Upper lobe of left lung (tissue), 6 donors: ENCODE data around the gene S100A10. TPM values are rescaled to one million over a fixed set of nuclear protein-coding genes. Genes with fewer than 3 reads are reported as not detected.
A peak's percentile ranks its signal among the peaks of the same experiment; 100 is the strongest.

Experiments
- ATAC-seq, 2 donors: fragments of 200-7000 bp; cut with Tn5 transposase; one replicate each; pipeline ENCODE4 v1.9.1; 2022; ENCODE audit warnings: mild to moderate bottlenecking in 2 of 2, moderate library complexity in 2 of 2; ENCODE audit not compliant: low FRiP score in 2 of 2
- DNase-seq, 2 donors: peaks; one replicate each; pipeline ENCODE4 v3.0.0-alpha.2; 2019 to 2020
- H3K27ac ChIP-seq, 4 donors: fragments of 200-600 bp; sonication (generic); one replicate each; pipeline ENCODE4 v1.5.1; 2016 to 2019
- H3K27me3 ChIP-seq, 4 donors: fragments of 200-600 bp; sonication (generic); one replicate each; pipeline ENCODE4 v1.5.1; 2017 to 2019
- H3K36me3 ChIP-seq, 4 donors: fragments of 200-600 bp; sonication (generic); one replicate each; pipeline ENCODE4 v1.5.1; 2016 to 2019
- H3K4me1 ChIP-seq, 4 donors: fragments of 200-600 bp; sonication (generic); one replicate each; pipeline ENCODE4 v1.5.1; 2018 to 2019
- H3K4me3 ChIP-seq, 4 donors: fragments of 200-600 bp; sonication (generic); one replicate each; pipeline ENCODE4 v1.5.1; 2017 to 2019; ENCODE audit warnings: mild to moderate bottlenecking in 2 of 4, moderate library complexity in 1 of 4
- H3K9me3 ChIP-seq, 4 donors: fragments of 200-600 bp; sonication (generic); one replicate each; pipeline ENCODE4 v1.5.1; 2018 to 2019
- EP300 ChIP-seq, 4 donors: sonication (generic); formaldehyde crosslinking; IDR thresholded peaks; one replicate each; pipeline ENCODE4 v1.5.1; 2017; ENCODE audit warnings: antibody characterized with exemption in 4 of 4, control low read depth in 2 of 4
- POLR2A ChIP-seq, 4 donors: fragments of 450-650 bp; IDR thresholded peaks; one replicate each; pipeline ENCODE4 v1.5.1; 2016 to 2017; ENCODE audit warnings: antibody characterized with exemption in 4 of 4, mild to moderate bottlenecking in 2 of 4
- POLR2AphosphoS5 ChIP-seq, 2 donors: sonication (generic); formaldehyde crosslinking; IDR thresholded peaks; one replicate each; pipeline ENCODE4 v1.5.1; 2017; ENCODE audit warnings: antibody characterized with exemption in 2 of 2
- WGBS, 2 donors: methylation state at CpG; one replicate each; pipeline ENCODE4 v1.1.5; 2017 to 2018; 5-methylcytosine and 5-hydroxymethylcytosine counted together
- total RNA-seq, 6 donors: library from RNA; depleted of rRNA in 4 of 6; stranded (reverse); fragments of >200 nt in 4 of 6; gene quantifications; one replicate each; pipeline versions ENCODE4 v1.1.0 to v1.2.1, GENCODE V29; 2016 to 2021
- TF ChIP-seq, protein P1 (sequence below), 6 experiments: fragments of 450-650 bp in 4 of 6; fragments of 200-600 bp in 2 of 6; sonication (generic) in 2 of 6; IDR thresholded peaks; one replicate each; pipeline ENCODE4 v1.5.1; 2016 to 2019; ENCODE audit warnings: antibody characterized with exemption in 6 of 6
- donor health status: DM: no; HTN: no; CAD: no; lungs with moderate emphysema.
- donor health status: DM: no; HTN: yes; CAD: no; lungs with severe emphysema.

Gene S100A10
- total RNA-seq, 6 donors from 2014 or later: 79.6 to 785 (median 432) TPM

DNA sequence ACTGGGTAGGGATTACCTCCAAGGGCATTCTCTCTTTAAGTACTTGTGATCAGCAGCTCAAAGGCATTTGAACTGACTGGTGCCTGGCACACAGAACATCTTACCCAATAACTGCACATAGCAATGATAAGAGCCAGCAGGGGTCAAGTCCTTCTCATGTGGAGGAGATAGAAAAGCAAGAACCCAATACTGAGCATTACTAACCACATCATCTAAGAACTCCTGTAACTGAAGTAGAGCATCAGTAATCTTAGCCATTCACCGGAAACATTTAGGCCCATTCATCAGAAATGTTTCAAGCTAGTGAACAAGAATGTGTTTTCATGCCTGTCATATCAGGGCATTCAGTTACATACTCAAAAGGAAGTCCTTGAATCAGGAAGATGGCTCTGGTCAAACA is 50.8 kb downstream of the S100A10 start:
- Histone ChIP-seq H3K9me3 (no peaks in the 10 kb centered on the region), H3K27ac (no peak overlapping the region), H3K4me1 (peaks cover 29 to 46% (median 40%) of the 10 kb centered on the region in 4 donors), H3K36me3 (no peaks in the 10 kb centered on the region), H3K27me3 (no peaks in the 10 kb centered on the region), H3K4me3 (no peak overlapping the region)
- WGBS, 2 donors: 63 to 83% methylated on average over 1 of the region's 1 CpG
- no peak for TF ChIP-seq EP300 (IDR thresholded peaks at IDR 0.05)
- TF ChIP-seq POLR2AphosphoS5 (IDR thresholded peaks at IDR 0.05): peak in 1 of 2 donors; percentile 21
- no peak for DNase-seq
- ATAC-seq: no peak

DNA sequence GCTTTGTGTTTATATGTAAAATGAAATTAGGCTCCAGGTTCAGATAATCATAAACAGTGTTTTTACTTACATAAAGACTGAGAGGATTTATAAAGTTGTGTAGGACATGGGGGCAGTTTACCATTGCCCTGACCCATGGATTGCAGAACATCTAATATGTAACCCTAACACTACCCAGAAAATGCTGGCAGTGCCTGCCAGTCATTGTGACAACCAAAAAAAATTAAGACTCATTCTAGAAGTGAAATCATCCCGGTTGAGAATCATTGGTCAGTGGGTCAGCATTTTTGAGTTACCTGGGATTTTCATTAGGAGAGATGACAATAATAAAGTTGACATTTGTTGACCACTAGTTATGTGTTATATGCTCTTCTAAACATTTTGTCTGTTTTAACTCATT is 53.1 kb downstream of the S100A10 start:
- Histone ChIP-seq H3K9me3 (no peaks in the 10 kb centered on the region), H3K36me3 (no peaks in the 10 kb centered on the region), H3K4me1 (peaks cover 17 to 33% (median 25%) of the 10 kb centered on the region in 4 donors), H3K4me3 (no peak overlapping the region), H3K27me3 (no peaks in the 10 kb centered on the region), H3K27ac (peak overlapping the region in 1 of 4 donors; percentile 39)
- 54 to 57% methylated on average over 1 of the region's 1 CpG for WGBS, 2 donors
- DNase-seq: no peak
- TF ChIP-seq, protein P1, sequence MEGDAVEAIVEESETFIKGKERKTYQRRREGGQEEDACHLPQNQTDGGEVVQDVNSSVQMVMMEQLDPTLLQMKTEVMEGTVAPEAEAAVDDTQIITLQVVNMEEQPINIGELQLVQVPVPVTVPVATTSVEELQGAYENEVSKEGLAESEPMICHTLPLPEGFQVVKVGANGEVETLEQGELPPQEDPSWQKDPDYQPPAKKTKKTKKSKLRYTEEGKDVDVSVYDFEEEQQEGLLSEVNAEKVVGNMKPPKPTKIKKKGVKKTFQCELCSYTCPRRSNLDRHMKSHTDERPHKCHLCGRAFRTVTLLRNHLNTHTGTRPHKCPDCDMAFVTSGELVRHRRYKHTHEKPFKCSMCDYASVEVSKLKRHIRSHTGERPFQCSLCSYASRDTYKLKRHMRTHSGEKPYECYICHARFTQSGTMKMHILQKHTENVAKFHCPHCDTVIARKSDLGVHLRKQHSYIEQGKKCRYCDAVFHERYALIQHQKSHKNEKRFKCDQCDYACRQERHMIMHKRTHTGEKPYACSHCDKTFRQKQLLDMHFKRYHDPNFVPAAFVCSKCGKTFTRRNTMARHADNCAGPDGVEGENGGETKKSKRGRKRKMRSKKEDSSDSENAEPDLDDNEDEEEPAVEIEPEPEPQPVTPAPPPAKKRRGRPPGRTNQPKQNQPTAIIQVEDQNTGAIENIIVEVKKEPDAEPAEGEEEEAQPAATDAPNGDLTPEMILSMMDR (IDR thresholded peaks at IDR 0.05): no peak
- TF ChIP-seq POLR2AphosphoS5 (IDR thresholded peaks at IDR 0.05): no peak
- TF ChIP-seq EP300 (IDR thresholded peaks at IDR 0.05): no peak
- no peak for TF ChIP-seq POLR2A (IDR thresholded peaks at IDR 0.05)
- no peak for ATAC-seq

DNA sequence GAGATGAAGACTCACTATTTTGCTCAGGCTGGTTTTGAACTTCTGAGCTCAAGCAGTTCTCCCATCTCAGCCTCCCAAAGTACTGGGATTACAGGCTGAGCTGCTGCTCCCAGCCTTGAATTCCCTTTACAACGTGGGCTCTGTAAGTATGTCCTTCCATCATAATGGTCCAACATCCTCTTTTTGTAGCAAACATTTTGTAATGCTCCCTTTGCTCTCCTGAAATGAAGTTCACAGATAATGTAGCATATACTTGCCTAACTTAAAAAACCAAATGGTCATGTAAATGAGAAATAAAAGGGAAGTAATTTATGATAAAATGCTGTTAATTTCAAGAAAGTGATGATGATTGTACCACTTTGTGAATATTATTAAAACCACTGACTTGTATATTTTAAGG is 53.9 kb downstream of the S100A10 start:
- no peak overlapping the region for H3K4me3 ChIP-seq
- DNase-seq: no peak
- no peaks in the 10 kb centered on the region for H3K36me3 ChIP-seq
- H3K9me3 ChIP-seq: no peaks in the 10 kb centered on the region
- no peak for ATAC-seq
- TF ChIP-seq EP300 (IDR thresholded peaks at IDR 0.05): no peak
- no peak for TF ChIP-seq POLR2AphosphoS5 (IDR thresholded peaks at IDR 0.05)
- TF ChIP-seq POLR2A (IDR thresholded peaks at IDR 0.05): no peak
- TF ChIP-seq, protein P1 (IDR thresholded peaks at IDR 0.05): no peak
- no peaks in the 10 kb centered on the region for H3K27me3 ChIP-seq
- no peak overlapping the region for H3K27ac ChIP-seq
- peaks cover 9 to 25% (median 17%) of the 10 kb centered on the region in 4 donors for H3K4me1 ChIP-seq
- WGBS, 2 donors: 57 to 76% methylated on average over 1 of the region's 1 CpG

GRCh38 chr1:151939141-151939540 is 54.5 kb downstream of the S100A10 start:
- no peak for DNase-seq
- H3K9me3 ChIP-seq: no peaks in the 10 kb centered on the region
- no peak for ATAC-seq
- H3K27ac ChIP-seq: no peak overlapping the region
- no peak for TF ChIP-seq POLR2A (IDR thresholded peaks at IDR 0.05)
- no peak for TF ChIP-seq EP300 (IDR thresholded peaks at IDR 0.05)
- TF ChIP-seq POLR2AphosphoS5 (IDR thresholded peaks at IDR 0.05): no peak
- TF ChIP-seq, protein P1 (IDR thresholded peaks at IDR 0.05): no peak
- H3K27me3 ChIP-seq: no peaks in the 10 kb centered on the region
- H3K4me3 ChIP-seq: no peak overlapping the region
- H3K36me3 ChIP-seq: no peaks in the 10 kb centered on the region
- WGBS, 2 donors: 82 to 91% methylated on average over 3 of the region's 3 CpGs
- H3K4me1 ChIP-seq: peaks cover 4 to 19% (median 11%) of the 10 kb centered on the region in 4 donors

DNA sequence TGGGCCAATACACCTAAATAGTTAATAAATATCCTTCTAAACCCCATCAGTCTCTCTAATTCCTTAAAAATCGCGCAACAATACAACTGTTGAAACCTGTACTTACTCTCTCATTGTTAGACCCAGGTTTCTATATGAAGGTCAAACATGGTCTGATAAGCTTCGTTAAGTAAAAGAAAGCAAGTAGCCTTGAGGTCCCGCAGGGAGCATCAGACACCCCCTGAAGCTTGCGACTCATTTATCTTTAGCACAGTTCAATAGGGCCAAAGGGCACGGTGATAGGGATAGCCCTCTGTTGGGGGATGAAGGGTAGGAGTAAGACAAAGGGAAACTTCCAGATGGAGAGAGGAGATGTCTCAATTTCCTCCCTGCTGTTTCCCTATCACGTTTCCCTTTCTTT is 57.0 kb downstream of the S100A10 start:
- Histone ChIP-seq H3K36me3 (no peaks in the 10 kb centered on the region), H3K27ac (no peak overlapping the region), H3K4me1 (peaks cover 0 to 7% (median 2%) of the 10 kb centered on the region in 4 donors), H3K27me3 (no peaks in the 10 kb centered on the region), H3K4me3 (no peak overlapping the region), H3K9me3 (no peaks in the 10 kb centered on the region)
- ATAC-seq (no peak), DNase-seq (no peak)
- 75% methylated on average over 7 of the region's 7 CpGs for WGBS, 2 donors
- TF ChIP-seq EP300 (IDR thresholded peaks at IDR 0.05) (no peak), POLR2AphosphoS5 (IDR thresholded peaks at IDR 0.05) (no peak), POLR2A (IDR thresholded peaks at IDR 0.05) (no peak)
- TF ChIP-seq, protein P1 (IDR thresholded peaks at IDR 0.05): no peak
